Fibroblast of gingiva (primary cell): ENCODE results near the gene SLC47A2.
"Not testable (repeated sequence)": the region's sequence is repeated elsewhere in the genome, so short reads cannot be mapped to it uniquely, and the experiment has no call there.

ENCODE experiments used
- DNase-seq: peaks from one replicate; pipeline ENCODE4 v3.0.0-alpha.2; 2011; ENCODE audit warnings: low read depth

SLC47A2 gene

GRCh38 chr17:19706791-19707727 is 9.3 kb downstream of the SLC47A2 start:
- DNase-seq, result no peak

DNA sequence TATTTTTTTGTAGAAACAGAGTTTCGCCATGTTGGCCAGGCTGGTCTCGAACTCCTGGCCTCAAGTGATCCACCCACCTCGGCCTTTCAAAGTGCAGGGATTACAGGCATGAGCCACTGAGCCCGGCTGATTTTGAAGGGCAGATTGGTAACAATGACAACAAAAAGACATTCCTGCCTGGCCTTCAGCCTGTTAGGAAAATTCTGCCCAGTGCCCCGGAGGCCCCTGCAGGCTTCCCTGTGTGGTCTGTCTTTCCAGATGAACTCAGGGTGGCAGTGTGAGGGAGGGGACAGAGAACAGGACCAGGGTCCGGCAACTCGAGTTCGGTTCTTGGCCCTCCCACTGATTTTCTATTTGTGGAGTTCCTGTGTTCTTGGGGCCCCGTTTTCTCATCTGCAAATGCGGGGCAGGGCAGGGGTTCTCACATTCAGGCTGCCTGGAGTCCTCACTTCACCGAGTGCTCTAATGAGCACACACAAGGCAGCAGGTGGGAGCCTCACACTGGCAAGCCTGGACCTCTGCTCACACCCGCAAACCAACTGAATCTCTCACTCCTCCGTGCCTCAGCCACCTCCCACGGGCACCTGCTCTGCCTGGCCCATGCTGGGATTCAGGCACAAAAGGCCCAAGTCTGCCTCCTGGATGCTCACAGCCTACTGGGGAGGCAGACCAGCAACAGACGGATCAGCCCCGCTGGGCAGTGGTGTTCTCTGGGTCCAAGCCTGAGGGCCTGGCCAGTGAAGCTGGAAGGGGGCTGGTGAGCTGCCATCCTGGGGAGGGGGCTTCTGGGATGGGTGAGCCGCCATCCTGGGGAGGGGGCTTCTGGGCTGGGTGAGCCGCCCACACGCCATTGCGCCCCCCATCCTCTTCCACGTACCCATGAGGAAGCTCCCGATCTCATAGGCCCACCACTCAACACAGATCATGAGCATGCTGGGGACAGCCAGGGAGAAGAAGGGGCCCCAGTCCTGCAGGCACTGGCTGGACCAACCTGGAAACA is 10.3 kb downstream of the SLC47A2 start:
- DNase-seq, result no peak

DNA sequence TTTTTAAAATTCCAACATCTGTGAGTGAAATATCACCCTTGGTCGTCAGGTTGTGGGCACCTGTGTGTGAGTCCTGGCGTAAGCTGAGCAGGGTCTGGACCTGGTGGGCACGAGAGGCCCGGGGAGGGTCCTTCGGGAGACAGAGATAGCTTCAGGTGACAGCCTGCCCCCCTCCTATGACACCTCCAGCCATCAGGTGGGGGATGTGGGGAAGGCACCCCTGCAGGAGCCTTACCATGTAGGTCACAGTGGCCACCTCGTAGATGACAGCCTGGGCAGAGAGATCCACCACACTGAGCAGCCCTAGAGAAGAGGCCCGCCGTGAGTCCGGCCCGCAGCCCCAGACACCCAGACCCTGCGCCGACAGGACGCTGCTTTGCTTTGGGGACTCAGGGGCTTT is 11.2 kb downstream of the SLC47A2 start:
- no peak for DNase-seq

- no peak for DNase-seq
These were observed 12.4 kb downstream of the SLC47A2 start for GRCh38 chr17:19703828-19704613.

DNA sequence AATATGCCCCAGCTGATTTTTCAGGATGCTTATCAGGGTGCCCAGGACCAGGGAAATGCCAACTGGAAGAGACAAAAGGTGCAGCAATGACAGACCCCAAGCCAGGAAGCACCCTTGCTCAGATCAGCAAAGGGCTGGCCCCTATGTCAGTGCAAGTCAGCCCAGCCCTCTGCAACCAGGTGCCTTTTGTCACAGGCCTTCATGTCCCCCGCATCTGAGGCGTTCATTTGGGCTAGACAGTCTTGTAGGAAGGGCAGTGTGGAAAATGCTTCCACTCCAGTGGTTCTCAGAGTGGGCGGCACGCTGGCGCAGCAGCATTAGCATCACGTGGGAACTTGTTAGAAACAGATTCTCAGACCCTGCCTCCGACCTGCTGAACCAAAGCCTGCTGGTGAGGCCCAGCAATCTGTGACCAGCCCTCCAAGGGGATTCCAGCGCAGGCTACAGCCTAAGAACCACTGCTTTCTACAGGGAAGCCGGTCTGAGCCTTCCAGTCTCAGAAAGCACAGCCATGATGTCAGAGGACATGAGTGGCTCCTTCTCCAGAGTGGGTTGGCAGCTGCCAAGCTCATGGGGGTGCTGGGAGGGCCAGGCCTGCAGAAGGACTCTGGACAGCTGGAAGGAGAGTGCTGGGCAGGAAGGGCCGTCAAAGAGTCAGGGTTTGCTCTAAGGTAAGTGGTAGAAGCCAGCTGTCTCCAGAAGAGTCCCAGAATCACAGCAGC is 13.1 kb downstream of the SLC47A2 start:
- no peak for DNase-seq

DNA sequence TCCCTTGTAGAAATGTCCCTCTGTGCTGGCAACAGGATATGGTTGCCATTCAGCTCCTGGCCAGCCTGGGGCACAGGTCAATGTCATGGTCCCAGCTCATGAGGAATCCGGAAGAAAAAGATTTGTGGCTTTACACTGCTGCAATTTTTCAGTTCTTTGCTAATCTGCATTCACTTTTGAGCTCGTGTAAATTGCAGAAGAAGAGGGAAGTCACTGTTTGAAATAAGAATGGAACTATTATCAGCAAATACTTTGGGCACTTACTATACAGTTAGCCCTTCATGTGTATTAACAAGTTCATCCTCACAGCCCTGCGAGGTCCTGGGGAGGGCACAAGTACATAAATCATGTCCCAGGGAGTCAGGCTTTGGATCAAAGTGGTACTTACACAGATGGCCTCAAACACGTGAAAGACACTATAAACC is 14.2 kb downstream of the SLC47A2 start:
- no peak for DNase-seq

GRCh38 chr17:19686400-19687090 is 29.8 kb downstream of the SLC47A2 start:
- peak; percentile 42 for DNase-seq

- not testable (repeated sequence) for DNase-seq
These were observed 31.3 kb downstream of the SLC47A2 start for GRCh38 chr17:19684909-19685580.

- no peak for DNase-seq
These were observed 33.3 kb downstream of the SLC47A2 start for GRCh38 chr17:19683117-19683516.

GRCh38 chr17:19678581-19679453 is 37.6 kb downstream of the SLC47A2 start:
- DNase-seq, result no peak

GRCh38 chr17:19677736-19678379 is 38.5 kb downstream of the SLC47A2 start:
- no peak for DNase-seq

DNA sequence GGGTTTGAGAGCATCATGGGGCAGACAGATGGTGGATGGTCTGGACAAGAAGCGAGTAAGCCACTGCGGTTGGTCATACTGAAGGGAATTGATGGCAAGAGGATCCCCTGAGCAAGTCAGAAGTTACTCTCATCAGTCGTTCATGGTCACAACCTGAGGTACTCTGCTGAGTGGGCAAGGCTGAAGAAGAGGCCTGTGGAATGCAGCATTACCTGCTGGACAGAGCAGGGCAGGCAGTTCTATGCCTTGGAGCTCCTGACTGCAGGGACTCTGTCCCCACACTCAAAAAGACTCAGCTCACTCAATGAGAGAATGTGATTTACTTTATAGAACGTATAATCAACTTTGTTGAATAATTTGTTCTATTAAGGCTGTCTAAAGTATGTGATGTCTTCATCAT is 39.5 kb downstream of the SLC47A2 start:
- no peak for DNase-seq

GRCh38 chr17:19673623-19674022 is 42.8 kb downstream of the SLC47A2 start:
- DNase-seq, result no peak

DNA sequence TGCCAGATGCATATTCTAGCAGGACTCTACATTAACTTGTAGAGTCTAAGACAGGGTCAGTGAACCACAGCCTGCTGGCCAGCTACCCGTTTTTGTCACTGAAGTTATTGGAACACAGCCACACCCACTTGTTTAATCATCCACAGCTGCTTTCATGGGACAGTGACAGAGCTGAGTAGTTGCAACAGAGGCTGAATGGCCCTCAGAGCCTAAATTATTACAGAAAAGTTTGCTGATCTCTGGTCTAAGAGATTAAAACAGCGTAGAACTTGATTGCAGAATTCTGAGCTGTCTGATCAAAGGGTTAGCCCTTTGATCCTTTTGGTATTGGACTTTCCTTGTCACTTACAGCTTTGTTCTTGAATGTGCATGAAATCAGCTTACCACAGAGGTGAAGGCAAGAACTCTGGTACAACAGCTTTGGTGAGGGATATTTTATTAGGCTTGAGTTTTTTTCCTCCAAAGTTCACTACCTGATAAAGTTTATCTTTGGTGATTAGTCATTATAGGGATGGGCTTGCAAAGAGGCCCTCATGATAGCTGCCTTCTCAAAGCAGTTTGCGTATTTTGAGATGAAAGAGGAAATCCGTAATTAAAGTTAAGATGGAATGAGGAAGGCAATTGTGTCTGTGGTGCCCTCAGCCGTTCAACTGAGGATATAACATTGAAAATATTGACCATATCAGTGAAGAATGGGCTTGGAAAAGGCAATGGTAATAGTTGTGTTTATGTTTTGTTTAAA is 44.2 kb downstream of the SLC47A2 start:
- peak; percentile 63 for DNase-seq

DNA sequence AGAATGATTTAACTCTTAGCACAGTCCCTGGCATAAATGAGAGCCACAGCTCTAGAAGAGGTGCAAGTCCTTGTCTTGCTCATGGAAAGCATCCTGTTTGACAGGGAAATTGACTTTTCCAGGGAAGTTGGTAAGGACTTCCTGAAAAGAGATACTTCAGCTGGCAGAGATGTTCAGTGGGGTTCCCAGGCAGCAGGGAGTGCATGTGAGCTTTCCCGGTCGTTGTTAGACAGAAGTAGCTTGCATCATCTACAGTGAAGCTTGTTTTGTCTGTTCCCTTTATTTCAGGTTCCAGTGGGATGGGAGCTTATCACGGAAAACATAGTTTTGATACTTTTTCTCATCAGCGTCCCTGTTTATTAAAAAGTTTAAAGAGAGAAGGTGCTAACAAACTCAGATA is 45.0 kb downstream of the SLC47A2 start:
- DNase-seq, result peak; percentile 34

GRCh38 chr17:19670908-19671307 is 45.5 kb downstream of the SLC47A2 start:
- DNase-seq, result no peak

DNA sequence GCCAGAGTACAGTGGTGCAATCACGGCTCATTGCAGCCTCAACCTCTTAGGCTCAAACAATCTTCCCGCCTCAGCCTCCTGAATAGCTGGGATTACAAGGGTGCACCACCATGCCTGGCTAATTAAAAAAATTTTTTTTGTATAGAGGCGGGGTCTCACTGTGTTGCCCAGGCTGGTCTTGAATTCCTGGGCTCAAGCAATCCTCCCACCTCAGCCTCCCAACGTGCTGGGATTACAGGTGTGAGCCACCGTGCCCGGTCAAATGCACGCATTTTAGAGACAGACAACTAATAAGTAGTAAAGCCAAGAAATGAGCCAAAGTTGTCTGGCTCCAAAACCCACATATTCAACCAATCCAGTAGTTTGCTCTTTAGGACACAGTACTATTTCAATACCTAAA is 46.7 kb downstream of the SLC47A2 start:
- not testable (repeated sequence) for DNase-seq

DNA sequence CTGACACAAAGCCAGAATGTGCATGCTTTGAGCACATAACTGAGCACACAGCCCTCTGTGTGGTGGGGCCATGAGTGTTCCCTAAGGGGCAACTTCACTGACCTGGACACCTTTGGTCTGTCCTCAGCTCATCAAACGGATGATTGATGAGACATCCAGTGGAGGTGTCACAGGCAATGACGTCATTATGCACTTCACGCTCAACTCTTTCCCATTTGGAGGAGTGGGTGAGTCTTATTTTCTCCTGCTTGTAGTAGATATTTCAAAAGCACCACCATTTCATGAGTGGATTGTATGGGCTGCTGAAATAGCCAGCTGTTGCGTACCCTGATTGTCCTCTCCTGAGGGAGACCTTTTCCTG is 51.6 kb downstream of the SLC47A2 start:
- no peak for DNase-seq
